SK-N-SH (cell line): ENCODE results near the gene DBH. TPM values are rescaled to one million over a fixed set of nuclear protein-coding genes. Genes with fewer than 3 reads are reported as not detected.

Experiments
- CTCF ChIA-PET: fragments of 300-600, 350-600 bp; formaldehyde crosslinking; extraction: SDS; loops from one replicate; lab custom pipeline; 2021; lab: Yijun Ruan, JAX
- POLR2A ChIA-PET: fragments of 350-600 bp; sonication (Branson Sonifier 250); formaldehyde crosslinking; extraction: SDS; loops from one replicate; lab custom pipeline; 2020; ENCODE audit warnings: antibody characterized with exemption, inconsistent platforms; lab: Yijun Ruan, JAX
- DNase-seq: peaks from one replicate; pipeline ENCODE4 v3.0.0; 2012
- H2AFZ ChIP-seq: fragments of 200-600 bp; sonication (generic); 2 replicates; pipeline ENCODE4 v1.8.1; 2016; ENCODE audit warnings: antibody characterized with exemption, mild to moderate bottlenecking, low read depth
- H3F3A ChIP-seq: fragments of 200-600 bp; sonication (generic); replicated peaks from 2 replicates; pipeline ENCODE3; 2016; ENCODE audit warnings: antibody characterized with exemption, mild to moderate bottlenecking; ENCODE audit not compliant: insufficient read depth
- H3K27ac ChIP-seq, 2 experiments: fragments of 200-500 bp in 1 of 2; fragments of 200-600 bp in 1 of 2; sonication (Bioruptor generic) in 1 of 2; sonication (generic), shearing (Covaris generic) in 1 of 2; 2 replicates each; pipeline versions ENCODE4 v1.5.1 to v1.6.1; 2014 to 2016; ENCODE audit warnings: low read depth in 2 of 2, inconsistent platforms in 1 of 2, low read length in 1 of 2, mild to moderate bottlenecking in 1 of 2, mixed read lengths in 1 of 2
- H3K27me3 ChIP-seq: fragments of 200-600 bp; sonication (generic), shearing (Covaris generic); 2 replicates; pipeline ENCODE4 v1.6.1; 2016; ENCODE audit warnings: mixed run types; ENCODE audit not compliant: insufficient read depth
- H3K36me3 ChIP-seq, 2 experiments: fragments of 200-500 bp in 1 of 2; fragments of 200-600 bp in 1 of 2; sonication (Bioruptor generic) in 1 of 2; sonication (generic) in 1 of 2; replicated peaks in 1 of 2; 2 replicates each; pipeline versions ENCODE3 to v1.5.1; 2014 to 2016; ENCODE audit warnings: low read length in 1 of 2, mild to moderate bottlenecking in 1 of 2; ENCODE audit not compliant: insufficient read depth in 2 of 2, control insufficient read depth in 1 of 2
- H3K4me1 ChIP-seq, 2 experiments: fragments of 200-500 bp in 1 of 2; fragments of 200-600 bp in 1 of 2; sonication (Bioruptor generic) in 1 of 2; sonication (generic), shearing (Covaris generic) in 1 of 2; 2 replicates each; pipeline versions ENCODE4 v1.5.1 to v1.6.1; 2014 to 2016; ENCODE audit warnings: low read depth in 1 of 2, low read length in 1 of 2, mixed run types in 1 of 2; ENCODE audit not compliant: insufficient read depth in 2 of 2, control insufficient read depth in 1 of 2
- H3K4me2 ChIP-seq: fragments of 200-600 bp; sonication (generic), shearing (Covaris generic); 2 replicates; pipeline ENCODE4 v1.6.1; 2017; ENCODE audit warnings: mixed run types
- H3K4me3 ChIP-seq, 2 experiments: fragments of 200-500 bp in 1 of 2; fragments of 200-600 bp in 1 of 2; sonication (Bioruptor generic) in 1 of 2; sonication (generic), shearing (Covaris generic) in 1 of 2; 2 replicates each; pipeline versions ENCODE4 v1.5.1 to v1.8.1; 2014 to 2016; ENCODE audit warnings: low read depth in 2 of 2, inconsistent platforms in 1 of 2, low read length in 1 of 2, mild to moderate bottlenecking in 1 of 2, mixed read lengths in 1 of 2, moderate library complexity in 1 of 2
- H3K79me2 ChIP-seq: fragments of 200-600 bp; sonication (generic); 2 replicates; pipeline ENCODE4 v1.8.1; 2017; ENCODE audit warnings: mild to moderate bottlenecking; ENCODE audit not compliant: insufficient read depth
- H3K9ac ChIP-seq: fragments of 200-600 bp; sonication (generic); 2 replicates; pipeline ENCODE4 v1.6.1; 2017; ENCODE audit warnings: mixed run types
- H3K9me2 ChIP-seq: fragments of 200-600 bp; sonication (generic); 2 replicates; pipeline ENCODE4 v1.6.1; 2017; ENCODE audit warnings: mixed run types
- H3K9me3 ChIP-seq: fragments of 200-600 bp; sonication (generic); 2 replicates; pipeline ENCODE4 v1.6.1; 2017; ENCODE audit warnings: mixed run types, mild to moderate bottlenecking, moderate library complexity
- H4K20me1 ChIP-seq: fragments of 200-600 bp; sonication (generic); 2 replicates; pipeline ENCODE4 v1.6.1; 2017; ENCODE audit warnings: mild to moderate bottlenecking, mixed run types; ENCODE audit not compliant: insufficient read depth
- CHD2 ChIP-seq: fragments of 150-350 bp; IDR thresholded peaks from 2 replicates; pipeline ENCODE4 v1.6.1; 2018; ENCODE audit warnings: low read length; ENCODE audit not compliant: partially characterized antibody
- EZH2phosphoT487 ChIP-seq: fragments of 200-600 bp; sonication (generic); IDR thresholded peaks from 2 replicates; pipeline ENCODE4 v1.6.1; 2017; ENCODE audit warnings: low read depth, mixed run types, mild to moderate bottlenecking, antibody characterized with exemption, moderate library complexity, borderline replicate concordance
- FOSL2 ChIP-seq: IDR thresholded peaks from 2 replicates; pipeline ENCODE4 v1.4.0; 2012; ENCODE audit warnings: low read depth, mild to moderate bottlenecking, moderate library complexity, borderline replicate concordance
- MXI1 ChIP-seq: IDR thresholded peaks from 2 replicates; pipeline ENCODE4 v1.6.1; 2012; ENCODE audit warnings: mild to moderate bottlenecking, low read depth, low read length, improper control_type of control experiment
- RCOR1 ChIP-seq: fragments of 150-350 bp; IDR thresholded peaks from 2 replicates; pipeline ENCODE4 v1.6.1; 2017; ENCODE audit warnings: antibody characterized with exemption, low read length
- RFX5 ChIP-seq: IDR thresholded peaks from 2 replicates; pipeline ENCODE4 v1.6.1; 2012; ENCODE audit warnings: mild to moderate bottlenecking, improper control_type of control experiment, low read length
- RXRA ChIP-seq: IDR thresholded peaks from 2 replicates; pipeline ENCODE4 v1.4.0; 2012; ENCODE audit warnings: low read depth, mild to moderate bottlenecking, borderline replicate concordance
- SIN3A ChIP-seq: IDR thresholded peaks from 2 replicates; pipeline ENCODE4 v1.6.1; 2012; ENCODE audit warnings: low read depth, mild to moderate bottlenecking, low read length, moderate library complexity, borderline replicate concordance
- WGBS: methylation state at CpG from one replicate; pipeline ENCODE4 v1.1.6; 2017; ENCODE audit warnings: low lambda C conversion rate; 5-methylcytosine and 5-hydroxymethylcytosine counted together
- polyA plus RNA-seq, 3 experiments: library from polyadenylated mRNA; depleted of rRNA; stranded (reverse); fragments of >200 nt; gene quantifications; 2 replicates each; pipeline ENCODE4 v1.2.3, GENCODE V29; 2012
- TF ChIP-seq, protein P1 (sequence below): fragments of 200-600 bp; sonication (generic); IDR thresholded peaks from 2 replicates; pipeline ENCODE4 v1.6.1; 2017; ENCODE audit warnings: antibody characterized with exemption, mild to moderate bottlenecking, moderate library complexity
- TF ChIP-seq, protein P2 (sequence below): IDR thresholded peaks from 2 replicates; pipeline ENCODE4 v1.4.0; 2012; ENCODE audit warnings: low read depth
- TF ChIP-seq, protein P3 (sequence below): IDR thresholded peaks from 2 replicates; pipeline ENCODE4 v1.4.0; 2012; ENCODE audit warnings: low read depth, borderline replicate concordance
- TF ChIP-seq, protein P4 (sequence below): fragments of 150-350 bp; IDR thresholded peaks from 2 replicates; pipeline ENCODE4 v1.6.1; 2017; ENCODE audit warnings: antibody characterized with exemption, low read length, low read depth, borderline replicate concordance

The DBH gene
- polyA plus RNA-seq, 1 of the 3 experiments (the other 2 are of a cell fraction), result 0.92 TPM

DNA sequence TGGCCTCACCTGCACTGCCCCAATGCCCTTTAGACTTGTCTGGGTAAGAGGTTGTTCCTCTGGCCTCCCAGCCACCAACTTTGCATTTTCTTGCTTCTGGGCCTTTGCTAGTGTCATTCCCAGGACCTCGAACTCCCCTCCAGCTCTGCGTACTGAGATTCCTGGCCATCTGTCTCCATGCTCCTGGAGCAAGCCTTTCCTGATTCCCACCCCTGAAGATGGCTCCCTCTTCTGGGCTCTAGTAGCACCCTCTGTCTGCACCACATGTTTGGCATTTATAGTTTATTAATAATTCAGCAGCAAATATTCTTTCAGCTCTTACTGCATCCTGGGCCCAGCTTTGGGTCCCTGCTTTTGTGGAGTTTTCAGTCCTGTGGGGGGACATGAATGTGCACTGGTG, 41.9 kb upstream of the DBH start:
- CTCF ChIA-PET, result interaction anchor here (0.9 to 3.1 kb wide), 6 partner anchors 9 to 62 kb away, joined by 4 to 25 read pairs (median 4); partner anchors contain the start of gene DBH
- Histone ChIP-seq H3K4me1 (peaks cover 0 to 37% of the 10 kb centered on the region in 2 experiments; a peak in 1 of 4 replicates), H3K36me3 (no peaks in the 10 kb centered on the region), H3K27me3 (no peaks in the 10 kb centered on the region), H3F3A (no peaks in the 10 kb centered on the region), H3K4me3 (no peak overlapping the region), H3K4me2 (no peak overlapping the region), H3K9me3 (0 out of 2 replicates have a peak, but pooled peaks cover 9% of the 10 kb centered on the region), H3K27ac (peak overlapping the region in 1 of 2 experiments; percentile 64; a peak in 2 of 4 replicates), H2AFZ (no peak overlapping the region), H3K9ac (no peak overlapping the region), H3K79me2 (no peaks in the 10 kb centered on the region), H3K9me2 (no peaks in the 10 kb centered on the region), H4K20me1 (no peaks in the 10 kb centered on the region)
- POLR2A ChIA-PET, result interaction anchor here (1.0 to 1.2 kb wide), 3 partner anchors 8 to 99 kb away, joined by 4 to 5 read pairs (median 5); no protein-coding TSS in a partner anchor
- 60% methylated on average over 2 of the region's 2 CpGs for WGBS
- TF ChIP-seq RFX5, result no peak
- no peak for TF ChIP-seq MXI1
- no peak for TF ChIP-seq RXRA
- no peak for TF ChIP-seq CHD2
- TF ChIP-seq FOSL2, result no peak
- TF ChIP-seq EZH2phosphoT487, result no peak
- TF ChIP-seq, protein P1, sequence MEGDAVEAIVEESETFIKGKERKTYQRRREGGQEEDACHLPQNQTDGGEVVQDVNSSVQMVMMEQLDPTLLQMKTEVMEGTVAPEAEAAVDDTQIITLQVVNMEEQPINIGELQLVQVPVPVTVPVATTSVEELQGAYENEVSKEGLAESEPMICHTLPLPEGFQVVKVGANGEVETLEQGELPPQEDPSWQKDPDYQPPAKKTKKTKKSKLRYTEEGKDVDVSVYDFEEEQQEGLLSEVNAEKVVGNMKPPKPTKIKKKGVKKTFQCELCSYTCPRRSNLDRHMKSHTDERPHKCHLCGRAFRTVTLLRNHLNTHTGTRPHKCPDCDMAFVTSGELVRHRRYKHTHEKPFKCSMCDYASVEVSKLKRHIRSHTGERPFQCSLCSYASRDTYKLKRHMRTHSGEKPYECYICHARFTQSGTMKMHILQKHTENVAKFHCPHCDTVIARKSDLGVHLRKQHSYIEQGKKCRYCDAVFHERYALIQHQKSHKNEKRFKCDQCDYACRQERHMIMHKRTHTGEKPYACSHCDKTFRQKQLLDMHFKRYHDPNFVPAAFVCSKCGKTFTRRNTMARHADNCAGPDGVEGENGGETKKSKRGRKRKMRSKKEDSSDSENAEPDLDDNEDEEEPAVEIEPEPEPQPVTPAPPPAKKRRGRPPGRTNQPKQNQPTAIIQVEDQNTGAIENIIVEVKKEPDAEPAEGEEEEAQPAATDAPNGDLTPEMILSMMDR, result no peak
- TF ChIP-seq, protein P2, sequence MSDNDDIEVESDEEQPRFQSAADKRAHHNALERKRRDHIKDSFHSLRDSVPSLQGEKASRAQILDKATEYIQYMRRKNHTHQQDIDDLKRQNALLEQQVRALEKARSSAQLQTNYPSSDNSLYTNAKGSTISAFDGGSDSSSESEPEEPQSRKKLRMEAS, result no peak
- TF ChIP-seq, protein P3, sequence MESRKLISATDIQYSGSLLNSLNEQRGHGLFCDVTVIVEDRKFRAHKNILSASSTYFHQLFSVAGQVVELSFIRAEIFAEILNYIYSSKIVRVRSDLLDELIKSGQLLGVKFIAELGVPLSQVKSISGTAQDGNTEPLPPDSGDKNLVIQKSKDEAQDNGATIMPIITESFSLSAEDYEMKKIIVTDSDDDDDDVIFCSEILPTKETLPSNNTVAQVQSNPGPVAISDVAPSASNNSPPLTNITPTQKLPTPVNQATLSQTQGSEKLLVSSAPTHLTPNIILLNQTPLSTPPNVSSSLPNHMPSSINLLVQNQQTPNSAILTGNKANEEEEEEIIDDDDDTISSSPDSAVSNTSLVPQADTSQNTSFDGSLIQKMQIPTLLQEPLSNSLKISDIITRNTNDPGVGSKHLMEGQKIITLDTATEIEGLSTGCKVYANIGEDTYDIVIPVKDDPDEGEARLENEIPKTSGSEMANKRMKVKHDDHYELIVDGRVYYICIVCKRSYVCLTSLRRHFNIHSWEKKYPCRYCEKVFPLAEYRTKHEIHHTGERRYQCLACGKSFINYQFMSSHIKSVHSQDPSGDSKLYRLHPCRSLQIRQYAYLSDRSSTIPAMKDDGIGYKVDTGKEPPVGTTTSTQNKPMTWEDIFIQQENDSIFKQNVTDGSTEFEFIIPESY, result no peak
- TF ChIP-seq, protein P4, sequence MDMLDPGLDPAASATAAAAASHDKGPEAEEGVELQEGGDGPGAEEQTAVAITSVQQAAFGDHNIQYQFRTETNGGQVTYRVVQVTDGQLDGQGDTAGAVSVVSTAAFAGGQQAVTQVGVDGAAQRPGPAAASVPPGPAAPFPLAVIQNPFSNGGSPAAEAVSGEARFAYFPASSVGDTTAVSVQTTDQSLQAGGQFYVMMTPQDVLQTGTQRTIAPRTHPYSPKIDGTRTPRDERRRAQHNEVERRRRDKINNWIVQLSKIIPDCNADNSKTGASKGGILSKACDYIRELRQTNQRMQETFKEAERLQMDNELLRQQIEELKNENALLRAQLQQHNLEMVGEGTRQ, result no peak
- TF ChIP-seq RCOR1, result no peak
- no peak for TF ChIP-seq SIN3A
- DNase-seq, result no peak
